HG02981 (cell line): ENCODE measurements around the gene UVRAG.
"Not testable (repeated sequence)": the region's sequence is repeated elsewhere in the genome, so short reads cannot be mapped to it uniquely, and the experiment has no call there.

Source experiments
- ATAC-seq: cut with Tn5 transposase; IDR thresholded peaks from one replicate; pipeline ENCODE4 v1.9.1; 2021; ENCODE audit warnings: mild to moderate bottlenecking, moderate library complexity; ENCODE audit not compliant: unreplicated experiment

Gene UVRAG

GRCh38 chr11:75910426-75911145 lies 95.6 kb downstream of the UVRAG start:
- no peak for ATAC-seq

- no peak for ATAC-seq
These were observed 96.4 kb downstream of the UVRAG start for GRCh38 chr11:75911459-75911858.

GRCh38 chr11:75913984-75914383 lies 99.0 kb downstream of the UVRAG start:
- no peak for ATAC-seq

- ATAC-seq = no peak
These were observed 101.9 kb downstream of the UVRAG start for GRCh38 chr11:75916882-75917281.

- no peak for ATAC-seq
These were observed 103.3 kb downstream of the UVRAG start for GRCh38 chr11:75918331-75918730.

- no peak for ATAC-seq
These were observed 104.5 kb downstream of the UVRAG start for GRCh38 chr11:75919525-75919924.

GRCh38 chr11:75920848-75921247 lies 105.8 kb downstream of the UVRAG start:
- no peak for ATAC-seq

GRCh38 chr11:75921808-75922207 lies 106.8 kb downstream of the UVRAG start:
- ATAC-seq = no peak

GRCh38 chr11:75924966-75925784 lies 110.2 kb downstream of the UVRAG start:
- ATAC-seq = no peak

GRCh38 chr11:75925785-75926164 lies 110.8 kb downstream of the UVRAG start:
- no peak for ATAC-seq

GRCh38 chr11:75929706-75930105 lies 114.7 kb downstream of the UVRAG start:
- ATAC-seq = no peak

- ATAC-seq = no peak
These were observed 115.5 kb downstream of the UVRAG start for GRCh38 chr11:75930534-75930933.

- ATAC-seq = no peak
These were observed 116.1 kb downstream of the UVRAG start for GRCh38 chr11:75931124-75931523.

- not testable (repeated sequence) for ATAC-seq
These were observed 118.7 kb downstream of the UVRAG start for GRCh38 chr11:75933736-75934135.

GRCh38 chr11:75934851-75935250 lies 119.8 kb downstream of the UVRAG start:
- ATAC-seq = no peak

- no peak for ATAC-seq
These were observed 123.5 kb downstream of the UVRAG start for GRCh38 chr11:75938543-75938942.

GRCh38 chr11:75939516-75939915 lies 124.5 kb downstream of the UVRAG start:
- no peak for ATAC-seq

GRCh38 chr11:75939992-75940391 lies 125.0 kb downstream of the UVRAG start:
- no peak for ATAC-seq

- ATAC-seq = no peak
These were observed 125.9 kb downstream of the UVRAG start for GRCh38 chr11:75940911-75941310.

- ATAC-seq = no peak
These were observed 129.5 kb downstream of the UVRAG start for GRCh38 chr11:75944515-75944914.

- no peak for ATAC-seq
These were observed 130.4 kb downstream of the UVRAG start for GRCh38 chr11:75945446-75945845.

GRCh38 chr11:75945947-75946346 lies 130.9 kb downstream of the UVRAG start:
- no peak for ATAC-seq
